T-helper 1 cell treated with Interleukin-12 subunit alpha and Interleukin-12 subunit beta and Interleukin-4 antibody, amounts not matched to agents 30 ng/mL and 1 ng/mL, for 36 hours (primary cell): ENCODE data around the gene UBN1. TPM values are rescaled to one million over a fixed set of nuclear protein-coding genes. Genes with fewer than 3 reads are reported as not detected.

Experiments
- intact Hi-C: fragments of 100-400 bp; cut with micrococcal nuclease; formaldehyde crosslinking; loops from one replicate; pipeline ENCODE4 v1.15.1; 2024
- total RNA-seq: library from RNA; stranded (reverse); gene quantifications from 2 replicates; pipeline ENCODE4 v1.2.3, GENCODE V29; 2022

UBN1 gene
- total RNA-seq, 1 donor from 2014 or later = 42.1 TPM

- intact Hi-C loops = no loop called here
These were observed 32.6 kb upstream of the UBN1 start for GRCh38 chr16:4814542-4815173.

GRCh38 chr16:4820652-4821051 is 26.6 kb upstream of the UBN1 start:
- intact Hi-C loops = no loop called here

- intact Hi-C loops = no loop called here
These were observed 22.1 kb upstream of the UBN1 start for GRCh38 chr16:4825196-4825595.

- intact Hi-C loops = no loop called here
These were observed 20.8 kb upstream of the UBN1 start for GRCh38 chr16:4826526-4826925.

GRCh38 chr16:4826980-4827379 is 20.3 kb upstream of the UBN1 start:
- intact Hi-C loops = no loop called here

GRCh38 chr16:4828567-4829321 is 18.5 kb upstream of the UBN1 start:
- intact Hi-C loops = no loop called here

GRCh38 chr16:4830408-4830807 is 16.9 kb upstream of the UBN1 start:
- intact Hi-C loops = no loop called here

GRCh38 chr16:4831616-4832015 is 15.7 kb upstream of the UBN1 start:
- intact Hi-C loops = no loop called here

GRCh38 chr16:4832698-4833343 is 14.5 kb upstream of the UBN1 start:
- intact Hi-C loops = no loop called here

GRCh38 chr16:4833584-4833983 is 13.7 kb upstream of the UBN1 start:
- intact Hi-C loops = no loop called here

GRCh38 chr16:4836727-4837126 is 10.6 kb upstream of the UBN1 start:
- intact Hi-C loops = no loop called here

GRCh38 chr16:4837733-4838501 is 9.4 kb upstream of the UBN1 start:
- intact Hi-C loops = no loop called here

GRCh38 chr16:4839942-4840341 is 7.3 kb upstream of the UBN1 start:
- intact Hi-C loops = no loop called here

GRCh38 chr16:4840984-4841383 is 6.3 kb upstream of the UBN1 start:
- intact Hi-C loops = no loop called here

- intact Hi-C loops = loop anchor here (2.0 to 5.0 kb wide), 8 partner anchors 186 to 539 kb away; partner anchors contain the start of genes ALG1, DNAJA3, MGRN1 and NAGPA
These were observed 779 bp upstream of the UBN1 start for GRCh38 chr16:4846503-4846900.

- intact Hi-C loops = loop anchor here (1.0 to 5.0 kb wide), 14 partner anchors 46 to 541 kb away; partner anchors contain the start of genes ALG1, ANKS3, DNAAF8 and DNAJA3
These were observed 700 bp downstream of the UBN1 start for GRCh38 chr16:4847774-4848587.

- intact Hi-C loops = no loop called here
These were observed 2.9 kb downstream of the UBN1 start for GRCh38 chr16:4850211-4850610.

- intact Hi-C loops = no loop called here
These were observed 5.1 kb downstream of the UBN1 start for GRCh38 chr16:4852221-4852872.

GRCh38 chr16:4855371-4855770 is 8.1 kb downstream of the UBN1 start:
- intact Hi-C loops = no loop called here

GRCh38 chr16:4855804-4856203 is 8.5 kb downstream of the UBN1 start:
- intact Hi-C loops = no loop called here
